PC-3 (cell line): Measurements from ENCODE around the gene LMNA. TPM values are rescaled to one million over a fixed set of nuclear protein-coding genes. Genes with fewer than 3 reads are reported as not detected.
"Not testable (repeated sequence)": the region's sequence is repeated elsewhere in the genome, so short reads cannot be mapped to it uniquely, and the experiment has no call there.

ENCODE experiments used
- ATAC-seq: fragments of 200-7000 bp; cut with Tn5 transposase; 2 replicates; pipeline ENCODE4 v1.9.1; 2020; ENCODE audit warnings: mild to moderate bottlenecking, moderate library complexity
- BruUV-seq: library from RNA; stranded (reverse); fragments of 400-500 nt; replicated peaks from 2 replicates; lab custom pipeline; 2021; lab: Mats Ljungman, UMichigan
- CTCF ChIA-PET: fragments of 300-600 bp; sonication (Branson Sonifier 250); formaldehyde crosslinking; loops from one replicate; lab custom pipeline; 2022; ENCODE audit warnings: antibody characterized with exemption; lab: Charles Lee
- POLR2A ChIA-PET: fragments of 300-600 bp; sonication (Branson Sonifier 250); formaldehyde crosslinking; loops from one replicate; lab custom pipeline; 2022; ENCODE audit warnings: antibody characterized with exemption; ENCODE audit not compliant: unreplicated experiment; lab: Charles Lee
- DNase-seq: peaks from one replicate; pipeline ENCODE4 v3.0.0-alpha.2; 2015
- H2AFZ ChIP-seq: fragments of 300-600 bp; sonication (generic); 2 replicates; pipeline ENCODE4 v1.6.0; 2016; ENCODE audit warnings: antibody characterized with exemption, low read length
- H3F3A ChIP-seq: fragments of 300-600 bp; sonication (generic); one replicate; pipeline ENCODE4 v1.6.0; 2017; ENCODE audit warnings: antibody characterized with exemption, low read length, control low read depth, mild to moderate bottlenecking; ENCODE audit not compliant: unreplicated experiment
- H3K27ac ChIP-seq: fragments of 300-600 bp; sonication (generic); 2 replicates; pipeline ENCODE4 v1.5.1; 2016; ENCODE audit warnings: mild to moderate bottlenecking, low read length
- H3K27me3 ChIP-seq: fragments of 300-600 bp; sonication (generic); 2 replicates; pipeline ENCODE4 v1.6.1; 2016; ENCODE audit warnings: low read length, mixed read lengths
- H3K36me3 ChIP-seq: fragments of 300-600 bp; sonication (generic); 2 replicates; pipeline ENCODE4 v1.6.1; 2016; ENCODE audit warnings: low read depth, mixed run types, low read length, mixed read lengths
- H3K4me1 ChIP-seq: fragments of 300-600 bp; sonication (generic); 2 replicates; pipeline ENCODE4 v1.5.1; 2016; ENCODE audit warnings: low read length; ENCODE audit not compliant: insufficient read depth
- H3K4me2 ChIP-seq: fragments of 300-600 bp; sonication (generic); 2 replicates; pipeline ENCODE4 v1.6.0; 2016; ENCODE audit warnings: low read length
- H3K4me3 ChIP-seq: fragments of 300-600 bp; sonication (generic); 2 replicates; pipeline ENCODE4 v1.5.1; 2016; ENCODE audit warnings: mild to moderate bottlenecking, low read length, mixed read lengths
- H3K79me2 ChIP-seq: fragments of 300-600 bp; sonication (generic); 2 replicates; pipeline ENCODE4 v1.6.1; 2017; ENCODE audit warnings: low read length, mixed read lengths
- H3K9ac ChIP-seq: fragments of 300-600 bp; sonication (generic); 2 replicates; pipeline ENCODE4 v1.6.0; 2016; ENCODE audit warnings: mild to moderate bottlenecking, low read length
- H3K9me2 ChIP-seq: fragments of 300-600 bp; sonication (generic); replicated peaks from 2 replicates; pipeline ENCODE4 v1.6.1; 2016; ENCODE audit warnings: mixed run types, low read length, mixed read lengths
- H3K9me3 ChIP-seq: fragments of 300-600 bp; sonication (generic); 2 replicates; pipeline ENCODE4 v1.6.1; 2016; ENCODE audit warnings: low read length, mixed read lengths
- H4K20me1 ChIP-seq: fragments of 300-600 bp; sonication (generic); 2 replicates; pipeline ENCODE4 v1.6.1; 2016; ENCODE audit warnings: low read length, mixed read lengths
- EZH2 ChIP-seq: fragments of 300-600 bp; sonication (generic); IDR thresholded peaks from one replicate; pipeline ENCODE4 v1.6.1; 2017; ENCODE audit warnings: antibody characterized with exemption, mild to moderate bottlenecking, low read length; ENCODE audit not compliant: unreplicated experiment
- EZH2phosphoT487 ChIP-seq: fragments of 300-600 bp; sonication (generic); IDR thresholded peaks from 2 replicates; pipeline ENCODE4 v1.6.1; 2018; ENCODE audit warnings: mild to moderate bottlenecking, antibody characterized with exemption, low read length, borderline replicate concordance
- intact Hi-C: fragments of 100-400 bp; cut with micrococcal nuclease; formaldehyde crosslinking; loops from 2 replicates; pipeline ENCODE4 v1.9.0; 2023
- total RNA-seq: library from RNA; depleted of rRNA; stranded (reverse); fragments of >200 nt; gene quantifications from 2 replicates; pipeline ENCODE4 v1.2.3, GENCODE V29; 2014
- TF ChIP-seq, protein P1 (sequence below): fragments of 300-600 bp; sonication (generic); conservative IDR thresholded peaks from 2 replicates; pipeline ENCODE4 v1.5.1; 2017; ENCODE audit warnings: antibody characterized with exemption, low read depth, mild to moderate bottlenecking, low read length

The LMNA gene
- total RNA-seq, 1 experiment from 2014 or later = 864 TPM

GRCh38 chr1:156124557-156125483, 10.3 kb downstream of the LMNA start:
- H4K20me1 ChIP-seq = peaks cover 43% of the 10 kb centered on the region
- H3K9me2 ChIP-seq = no peaks in the 10 kb centered on the region
- no peaks in the 10 kb centered on the region for H3K9me3 ChIP-seq
- peaks cover 93% of the 10 kb centered on the region for H3K79me2 ChIP-seq
- H3K4me2 ChIP-seq = peak overlapping the region; percentile 37
- H2AFZ ChIP-seq = no peak overlapping the region
- no peaks in the 10 kb centered on the region for H3K27me3 ChIP-seq
- CTCF ChIA-PET = interaction anchor here (0.5 to 1.5 kb wide), 2 partner anchors 29 to 100 kb away, joined by 6 to 9 read pairs; no protein-coding TSS in a partner anchor
- H3K27ac ChIP-seq = peak overlapping the region; percentile 98
- H3K4me3 ChIP-seq = no peak overlapping the region
- intact Hi-C loops = loop anchor here (5.0 kb wide), 1 partner anchor 148 kb away; the partner anchor contains the start of gene ARHGEF2
- peaks cover 20% of the 10 kb centered on the region for H3F3A ChIP-seq
- H3K9ac ChIP-seq = peak overlapping the region; percentile 93
- DNase-seq (peak; percentile 50), ATAC-seq (no peak)
- H3K4me1 ChIP-seq = peaks cover 96% of the 10 kb centered on the region
- H3K36me3 ChIP-seq = peaks cover 35% of the 10 kb centered on the region
- BruUV-seq = TSS peak; percentile 42
- POLR2A ChIA-PET = no interaction called here
- TF ChIP-seq EZH2phosphoT487 (no peak), EZH2 (no peak)
- TF ChIP-seq, protein P1, sequence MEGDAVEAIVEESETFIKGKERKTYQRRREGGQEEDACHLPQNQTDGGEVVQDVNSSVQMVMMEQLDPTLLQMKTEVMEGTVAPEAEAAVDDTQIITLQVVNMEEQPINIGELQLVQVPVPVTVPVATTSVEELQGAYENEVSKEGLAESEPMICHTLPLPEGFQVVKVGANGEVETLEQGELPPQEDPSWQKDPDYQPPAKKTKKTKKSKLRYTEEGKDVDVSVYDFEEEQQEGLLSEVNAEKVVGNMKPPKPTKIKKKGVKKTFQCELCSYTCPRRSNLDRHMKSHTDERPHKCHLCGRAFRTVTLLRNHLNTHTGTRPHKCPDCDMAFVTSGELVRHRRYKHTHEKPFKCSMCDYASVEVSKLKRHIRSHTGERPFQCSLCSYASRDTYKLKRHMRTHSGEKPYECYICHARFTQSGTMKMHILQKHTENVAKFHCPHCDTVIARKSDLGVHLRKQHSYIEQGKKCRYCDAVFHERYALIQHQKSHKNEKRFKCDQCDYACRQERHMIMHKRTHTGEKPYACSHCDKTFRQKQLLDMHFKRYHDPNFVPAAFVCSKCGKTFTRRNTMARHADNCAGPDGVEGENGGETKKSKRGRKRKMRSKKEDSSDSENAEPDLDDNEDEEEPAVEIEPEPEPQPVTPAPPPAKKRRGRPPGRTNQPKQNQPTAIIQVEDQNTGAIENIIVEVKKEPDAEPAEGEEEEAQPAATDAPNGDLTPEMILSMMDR = no peak

DNA sequence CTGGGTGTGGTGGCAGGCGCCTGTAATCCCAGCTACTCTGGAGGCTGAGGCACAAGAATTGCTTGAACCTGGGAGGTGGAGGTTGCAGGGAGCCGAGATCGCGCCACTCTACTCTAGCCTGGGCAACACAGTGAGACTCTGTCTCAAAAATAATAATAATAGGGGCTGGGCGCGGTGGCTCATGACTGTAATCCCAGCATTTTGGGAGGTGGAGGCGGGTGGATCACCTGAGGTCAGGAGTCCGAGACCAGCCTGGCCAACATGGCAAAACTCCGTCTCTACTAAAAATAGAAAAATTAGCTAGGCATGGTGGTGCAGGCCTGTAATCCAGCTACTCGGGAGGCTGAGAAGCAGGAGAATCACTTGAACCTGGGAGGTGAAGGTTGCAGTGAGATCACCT, 11.0 kb downstream of the LMNA start:
- ChIA-PET POLR2A (interaction anchor here (1.0 kb wide), 1 partner anchor 11 kb away, joined by 6 read pairs; the partner anchor contains the start of gene LMNA), CTCF (interaction anchor here (0.6 to 1.5 kb wide), 3 partner anchors 23 to 29 kb away, joined by 3 to 9 read pairs (median 4); no protein-coding TSS in a partner anchor)
- H4K20me1 ChIP-seq = peaks cover 37% of the 10 kb centered on the region
- H2AFZ ChIP-seq, BruUV-seq, H3K9me2 ChIP-seq, intact Hi-C loops, H3K9me3 ChIP-seq, H3K27me3 ChIP-seq, H3K4me3 ChIP-seq, DNase-seq, ATAC-seq: not testable (repeated sequence)
- H3K27ac ChIP-seq = peak overlapping the region; percentile 98
- H3K79me2 ChIP-seq = peaks cover 91% of the 10 kb centered on the region
- peak overlapping the region; percentile 93 for H3K9ac ChIP-seq
- H3K4me2 ChIP-seq = peak overlapping the region; percentile 37; the same call in 1 of the 2 replicates
- H3F3A ChIP-seq = peaks cover 20% of the 10 kb centered on the region
- peaks cover 95% of the 10 kb centered on the region for H3K4me1 ChIP-seq
- H3K36me3 ChIP-seq = peaks cover 30% of the 10 kb centered on the region

- Histone ChIP-seq H3K4me1 (peaks cover 92% of the 10 kb centered on the region), H3K79me2 (peaks cover 88% of the 10 kb centered on the region), H3K4me2 (peak overlapping the region; percentile 81), H3K27ac (peak overlapping the region; percentile 98), H3K9me3 (no peaks in the 10 kb centered on the region), H3K9me2 (no peaks in the 10 kb centered on the region), H3K27me3 (no peaks in the 10 kb centered on the region), H3K4me3 (peak overlapping the region; percentile 58), H2AFZ (no peak overlapping the region), H3K9ac (peak overlapping the region; percentile 93), H3K36me3 (peaks cover 30% of the 10 kb centered on the region), H3F3A (peaks cover 20% of the 10 kb centered on the region), H4K20me1 (peaks cover 34% of the 10 kb centered on the region)
- TF ChIP-seq, protein P1 = peak; percentile 55
- TF ChIP-seq EZH2 (no peak), EZH2phosphoT487 (no peak)
- ATAC-seq (peak; percentile 48), DNase-seq (peak; percentile 99)
- intact Hi-C loops = no loop called here
- no TSS peak for BruUV-seq
- ChIA-PET CTCF (interaction anchor here (0.6 to 1.5 kb wide), 6 partner anchors 20 to 151 kb away, joined by 3 to 9 read pairs (median 4); no protein-coding TSS in a partner anchor), POLR2A (interaction anchor here (0.9 to 1.0 kb wide), 3 partner anchors 12 to 35 kb away, joined by 4 to 8 read pairs (median 6); partner anchors contain the start of gene LMNA)
These were observed 11.6 kb downstream of the LMNA start for GRCh38 chr1:156126043-156126629.
